ENCODE data around the gene THNSL1. TPM values are rescaled to one million over a fixed set of nuclear protein-coding genes. Genes with fewer than 3 reads are reported as not detected.

THNSL1 gene
- total and polyA plus RNA-seq, 9 of the 15 experiments (the other 6 are each of a cell fraction or from before 2014, with no cell fraction given): 4.5 to 8.6 (median 6.3) TPM

DNA sequence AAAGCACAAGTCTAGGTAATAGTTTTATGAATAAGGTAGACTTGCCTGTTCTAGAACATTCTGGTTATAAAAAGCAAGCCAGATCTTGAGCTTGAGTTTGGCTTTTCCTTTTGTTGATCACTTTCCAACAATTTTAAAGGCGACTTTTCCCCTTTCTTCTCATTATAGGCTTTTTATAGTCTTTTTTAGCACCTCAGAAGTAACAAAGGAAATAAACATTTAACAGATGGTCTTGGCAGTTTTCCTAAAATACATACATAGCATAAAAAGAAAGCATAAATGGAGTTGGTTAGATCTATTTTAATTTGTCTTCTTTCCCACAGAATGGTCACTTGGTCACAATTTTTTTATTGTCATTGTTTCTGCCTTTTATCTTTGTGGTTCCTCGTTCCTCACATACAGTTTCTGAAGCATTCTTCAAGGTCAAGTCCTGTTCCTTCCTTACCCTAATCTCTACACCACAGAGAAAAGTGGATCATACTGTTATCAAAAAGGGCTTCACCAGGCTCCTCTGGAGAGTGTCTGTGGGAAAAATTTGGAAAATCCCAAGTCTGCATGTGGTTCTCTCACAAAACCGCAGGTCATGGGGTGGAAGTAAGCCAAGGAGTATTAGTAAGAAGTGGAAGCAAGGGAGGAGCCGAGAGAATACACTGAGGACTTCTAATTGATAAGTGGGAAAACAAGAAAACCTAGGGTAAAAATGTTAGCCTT lies 31.3 kb downstream of the THNSL1 start (continued):
- TF ChIP-seq, protein P1, sequence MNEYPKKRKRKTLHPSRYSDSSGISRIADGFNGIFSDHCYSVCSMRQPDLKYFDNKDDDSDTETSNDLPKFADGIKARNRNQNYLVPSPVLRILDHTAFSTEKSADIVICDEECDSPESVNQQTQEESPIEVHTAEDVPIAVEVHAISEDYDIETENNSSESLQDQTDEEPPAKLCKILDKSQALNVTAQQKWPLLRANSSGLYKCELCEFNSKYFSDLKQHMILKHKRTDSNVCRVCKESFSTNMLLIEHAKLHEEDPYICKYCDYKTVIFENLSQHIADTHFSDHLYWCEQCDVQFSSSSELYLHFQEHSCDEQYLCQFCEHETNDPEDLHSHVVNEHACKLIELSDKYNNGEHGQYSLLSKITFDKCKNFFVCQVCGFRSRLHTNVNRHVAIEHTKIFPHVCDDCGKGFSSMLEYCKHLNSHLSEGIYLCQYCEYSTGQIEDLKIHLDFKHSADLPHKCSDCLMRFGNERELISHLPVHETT (CRISPR knock-in tag; conservative IDR thresholded peaks at IDR 0.05 in 1 of 2, IDR thresholded peaks at IDR 0.05 in 1 of 2): peak in 1 of 2 experiments; percentile 74; a peak in 2 of 4 replicates
- no peak for TF ChIP-seq MEIS2 (IDR thresholded peaks at IDR 0.05; ENCODE audit: partially characterized antibody)
- peak; percentile 47 for TF ChIP-seq CCNT2 (IDR thresholded peaks at IDR 0.05; ENCODE audit: borderline replicate concordance, extremely low read depth, insufficient read length, low read depth, low read length)
- peak; percentile 72 for TF ChIP-seq NFIC (IDR thresholded peaks at IDR 0.05)
- no peak for TF ChIP-seq BRF1 (IDR thresholded peaks at IDR 0.05; ENCODE audit: borderline replicate concordance, extremely low read depth, insufficient read length)
- peak; percentile 71 for TF ChIP-seq MTA2 (IDR thresholded peaks at IDR 0.05; ENCODE audit: low read depth)
- TF ChIP-seq, protein P2, sequence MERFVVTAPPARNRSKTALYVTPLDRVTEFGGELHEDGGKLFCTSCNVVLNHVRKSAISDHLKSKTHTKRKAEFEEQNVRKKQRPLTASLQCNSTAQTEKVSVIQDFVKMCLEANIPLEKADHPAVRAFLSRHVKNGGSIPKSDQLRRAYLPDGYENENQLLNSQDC (CRISPR knock-in tag; IDR thresholded peaks at IDR 0.05): no peak
- TF ChIP-seq CBX5 (IDR thresholded peaks at IDR 0.05; ENCODE audit: borderline replicate concordance, low read depth): no peak
- no peak for TF ChIP-seq ZNF445 (CRISPR knock-in tag; IDR thresholded peaks at IDR 0.05; ENCODE audit: low read depth)
- TF ChIP-seq, protein P3, sequence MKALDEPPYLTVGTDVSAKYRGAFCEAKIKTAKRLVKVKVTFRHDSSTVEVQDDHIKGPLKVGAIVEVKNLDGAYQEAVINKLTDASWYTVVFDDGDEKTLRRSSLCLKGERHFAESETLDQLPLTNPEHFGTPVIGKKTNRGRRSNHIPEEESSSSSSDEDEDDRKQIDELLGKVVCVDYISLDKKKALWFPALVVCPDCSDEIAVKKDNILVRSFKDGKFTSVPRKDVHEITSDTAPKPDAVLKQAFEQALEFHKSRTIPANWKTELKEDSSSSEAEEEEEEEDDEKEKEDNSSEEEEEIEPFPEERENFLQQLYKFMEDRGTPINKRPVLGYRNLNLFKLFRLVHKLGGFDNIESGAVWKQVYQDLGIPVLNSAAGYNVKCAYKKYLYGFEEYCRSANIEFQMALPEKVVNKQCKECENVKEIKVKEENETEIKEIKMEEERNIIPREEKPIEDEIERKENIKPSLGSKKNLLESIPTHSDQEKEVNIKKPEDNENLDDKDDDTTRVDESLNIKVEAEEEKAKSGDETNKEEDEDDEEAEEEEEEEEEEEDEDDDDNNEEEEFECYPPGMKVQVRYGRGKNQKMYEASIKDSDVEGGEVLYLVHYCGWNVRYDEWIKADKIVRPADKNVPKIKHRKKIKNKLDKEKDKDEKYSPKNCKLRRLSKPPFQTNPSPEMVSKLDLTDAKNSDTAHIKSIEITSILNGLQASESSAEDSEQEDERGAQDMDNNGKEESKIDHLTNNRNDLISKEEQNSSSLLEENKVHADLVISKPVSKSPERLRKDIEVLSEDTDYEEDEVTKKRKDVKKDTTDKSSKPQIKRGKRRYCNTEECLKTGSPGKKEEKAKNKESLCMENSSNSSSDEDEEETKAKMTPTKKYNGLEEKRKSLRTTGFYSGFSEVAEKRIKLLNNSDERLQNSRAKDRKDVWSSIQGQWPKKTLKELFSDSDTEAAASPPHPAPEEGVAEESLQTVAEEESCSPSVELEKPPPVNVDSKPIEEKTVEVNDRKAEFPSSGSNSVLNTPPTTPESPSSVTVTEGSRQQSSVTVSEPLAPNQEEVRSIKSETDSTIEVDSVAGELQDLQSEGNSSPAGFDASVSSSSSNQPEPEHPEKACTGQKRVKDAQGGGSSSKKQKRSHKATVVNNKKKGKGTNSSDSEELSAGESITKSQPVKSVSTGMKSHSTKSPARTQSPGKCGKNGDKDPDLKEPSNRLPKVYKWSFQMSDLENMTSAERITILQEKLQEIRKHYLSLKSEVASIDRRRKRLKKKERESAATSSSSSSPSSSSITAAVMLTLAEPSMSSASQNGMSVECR (CRISPR knock-in tag; IDR thresholded peaks at IDR 0.05): no peak
- peak; percentile 53 for TF ChIP-seq HDAC3 (IDR thresholded peaks at IDR 0.05; ENCODE audit: borderline replicate concordance, partially characterized antibody)
- 0 out of 2 replicates have a peak, but pooled peaks have one; percentile 12 for TF ChIP-seq CREM (IDR thresholded peaks at IDR 0.05; ENCODE audit: low read depth)
- peak in 1 of 2 experiments; percentile 44; a peak in 1 of 4 replicates for TF ChIP-seq HDAC1 (IDR thresholded peaks at IDR 0.05)
- TF ChIP-seq, protein P4, sequence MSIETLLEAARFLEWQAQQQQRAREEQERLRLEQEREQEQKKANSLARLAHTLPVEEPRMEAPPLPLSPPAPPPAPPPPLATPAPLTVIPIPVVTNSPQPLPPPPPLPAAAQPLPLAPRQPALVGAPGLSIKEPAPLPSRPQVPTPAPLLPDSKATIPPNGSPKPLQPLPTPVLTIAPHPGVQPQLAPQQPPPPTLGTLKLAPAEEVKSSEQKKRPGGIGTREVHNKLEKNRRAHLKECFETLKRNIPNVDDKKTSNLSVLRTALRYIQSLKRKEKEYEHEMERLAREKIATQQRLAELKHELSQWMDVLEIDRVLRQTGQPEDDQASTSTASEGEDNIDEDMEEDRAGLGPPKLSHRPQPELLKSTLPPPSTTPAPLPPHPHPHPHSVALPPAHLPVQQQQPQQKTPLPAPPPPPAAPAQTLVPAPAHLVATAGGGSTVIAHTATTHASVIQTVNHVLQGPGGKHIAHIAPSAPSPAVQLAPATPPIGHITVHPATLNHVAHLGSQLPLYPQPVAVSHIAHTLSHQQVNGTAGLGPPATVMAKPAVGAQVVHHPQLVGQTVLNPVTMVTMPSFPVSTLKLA (conservative IDR thresholded peaks at IDR 0.05): 0 out of 4 replicates have a peak, but pooled peaks have one; percentile 15 to 35
- no peak for TF ChIP-seq SIN3A (IDR thresholded peaks at IDR 0.05; ENCODE audit: borderline replicate concordance in 2 of 2, control insufficient read depth in 1 of 2, low read depth in 2 of 2, low read length in 2 of 2)
- no peak for TF ChIP-seq SMAD3 (CRISPR knock-in tag; conservative IDR thresholded peaks at IDR 0.05)
- TF ChIP-seq CTBP1 (IDR thresholded peaks at IDR 0.05; ENCODE audit: borderline replicate concordance): peak; percentile 31; the same call in 1 of the 2 replicates
- TF ChIP-seq EP300 (IDR thresholded peaks at IDR 0.05; ENCODE audit: low read length): peak; percentile 58
- TF ChIP-seq SNIP1 (IDR thresholded peaks at IDR 0.05; ENCODE audit: low read depth): no peak
- TF ChIP-seq LEF1 (IDR thresholded peaks at IDR 0.05): 0 out of 2 replicates have a peak, but pooled peaks have one; percentile 34
